ENCODE measurements around the gene TMEM245.

TMEM245 gene

DNA sequence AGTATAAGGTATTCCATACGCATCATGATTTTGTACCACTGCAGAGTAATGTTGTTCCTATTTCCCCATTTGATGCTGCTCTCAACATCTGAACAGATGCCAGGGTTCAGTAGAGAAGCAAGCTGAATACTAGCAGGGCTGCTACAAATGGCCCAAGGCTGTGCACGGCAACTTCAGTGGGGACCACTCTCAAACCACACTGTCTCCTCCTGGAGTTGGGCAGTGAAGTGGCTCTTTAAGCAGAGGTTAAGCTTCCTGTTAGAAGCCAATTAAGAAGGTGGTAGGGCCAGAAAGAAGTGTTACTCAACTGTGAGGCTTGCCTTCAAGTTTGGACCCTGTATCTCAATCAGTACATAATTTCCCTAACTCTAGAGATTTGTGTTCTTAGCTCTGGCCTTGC is 32.0 kb downstream of the TMEM245 start:
- Histone ChIP-seq H3K79me2 (ENCODE audit: control insufficient read depth, low read length) (peaks cover 7% of the 10 kb centered on the region), H3F3A (ENCODE audit: control insufficient read depth, insufficient read depth) (0 out of 2 replicates have a peak, but pooled peaks cover 3% of the 10 kb centered on the region), H3K9me3 (ENCODE audit: control insufficient read depth, insufficient read depth, low read length) (no peaks in the 10 kb centered on the region), H3K27ac (ENCODE audit: low read depth, low read length) (no peak overlapping the region), H3K36me3 (ENCODE audit: control insufficient read depth, low read length) (peaks cover 82% of the 10 kb centered on the region), H3K4me2 (ENCODE audit: low read length) (no peak overlapping the region), H3K4me3 (ENCODE audit: low read length) (no peak overlapping the region), H4K20me1 (ENCODE audit: control insufficient read depth, insufficient read depth, low read depth, low read length) (no peaks in the 10 kb centered on the region; the same call in 1 of the 2 replicates), H3K9me2 (replicated peaks; ENCODE audit: control insufficient read depth, low read length) (no peaks in the 10 kb centered on the region), H3K4me1 (ENCODE audit: control insufficient read depth, low read length) (no peaks in the 10 kb centered on the region), H3K27me3 (ENCODE audit: control insufficient read depth, low read length) (no peaks in the 10 kb centered on the region)
- TF ChIP-seq, protein P1, sequence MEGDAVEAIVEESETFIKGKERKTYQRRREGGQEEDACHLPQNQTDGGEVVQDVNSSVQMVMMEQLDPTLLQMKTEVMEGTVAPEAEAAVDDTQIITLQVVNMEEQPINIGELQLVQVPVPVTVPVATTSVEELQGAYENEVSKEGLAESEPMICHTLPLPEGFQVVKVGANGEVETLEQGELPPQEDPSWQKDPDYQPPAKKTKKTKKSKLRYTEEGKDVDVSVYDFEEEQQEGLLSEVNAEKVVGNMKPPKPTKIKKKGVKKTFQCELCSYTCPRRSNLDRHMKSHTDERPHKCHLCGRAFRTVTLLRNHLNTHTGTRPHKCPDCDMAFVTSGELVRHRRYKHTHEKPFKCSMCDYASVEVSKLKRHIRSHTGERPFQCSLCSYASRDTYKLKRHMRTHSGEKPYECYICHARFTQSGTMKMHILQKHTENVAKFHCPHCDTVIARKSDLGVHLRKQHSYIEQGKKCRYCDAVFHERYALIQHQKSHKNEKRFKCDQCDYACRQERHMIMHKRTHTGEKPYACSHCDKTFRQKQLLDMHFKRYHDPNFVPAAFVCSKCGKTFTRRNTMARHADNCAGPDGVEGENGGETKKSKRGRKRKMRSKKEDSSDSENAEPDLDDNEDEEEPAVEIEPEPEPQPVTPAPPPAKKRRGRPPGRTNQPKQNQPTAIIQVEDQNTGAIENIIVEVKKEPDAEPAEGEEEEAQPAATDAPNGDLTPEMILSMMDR (IDR thresholded peaks at IDR 0.05; ENCODE audit: low read depth, low read length, poor library complexity, severe bottlenecking): no peak
- no peak for TF ChIP-seq EZH2phosphoT487 (IDR thresholded peaks at IDR 0.05; ENCODE audit: borderline replicate concordance, low read length)

DNA sequence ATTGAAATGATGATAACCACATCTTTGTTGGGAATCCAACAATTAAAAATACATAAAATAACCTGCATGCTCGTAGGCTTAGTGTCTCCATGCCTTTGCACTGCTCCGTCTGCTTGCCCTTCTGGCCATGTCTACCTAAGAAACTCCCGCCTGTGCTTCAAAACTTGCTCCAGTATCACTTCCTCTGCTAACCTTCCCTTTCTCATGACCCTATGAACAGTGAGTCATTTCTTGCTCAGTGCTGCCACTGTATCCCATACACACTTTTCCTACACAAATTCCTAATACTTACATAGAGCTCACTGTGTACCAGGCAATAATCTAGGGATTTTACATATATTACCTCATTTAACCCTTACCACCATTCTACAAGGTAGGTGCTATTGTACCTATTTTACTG is 33.5 kb downstream of the TMEM245 start:
- H3F3A ChIP-seq (ENCODE audit: control insufficient read depth, insufficient read depth): 0 out of 2 replicates have a peak, but pooled peaks cover 3% of the 10 kb centered on the region
- H3K27ac ChIP-seq (ENCODE audit: low read depth, low read length): no peak overlapping the region
- no peak for TF ChIP-seq EZH2phosphoT487 (IDR thresholded peaks at IDR 0.05; ENCODE audit: borderline replicate concordance, low read length)
- TF ChIP-seq, protein P1 (IDR thresholded peaks at IDR 0.05; ENCODE audit: low read depth, low read length, poor library complexity, severe bottlenecking): no peak
- H3K4me2 ChIP-seq (ENCODE audit: low read length): no peak overlapping the region
- peaks cover 9% of the 10 kb centered on the region for H3K79me2 ChIP-seq (ENCODE audit: control insufficient read depth, low read length)
- no peaks in the 10 kb centered on the region for H3K9me3 ChIP-seq (ENCODE audit: control insufficient read depth, insufficient read depth, low read length)
- H3K27me3 ChIP-seq (ENCODE audit: control insufficient read depth, low read length): no peaks in the 10 kb centered on the region
- H3K36me3 ChIP-seq (ENCODE audit: control insufficient read depth, low read length): peaks cover 83% of the 10 kb centered on the region
- H3K4me3 ChIP-seq (ENCODE audit: low read length): no peak overlapping the region
- H3K9me2 ChIP-seq (replicated peaks; ENCODE audit: control insufficient read depth, low read length): no peaks in the 10 kb centered on the region
- no peaks in the 10 kb centered on the region; the same call in 1 of the 2 replicates for H4K20me1 ChIP-seq (ENCODE audit: control insufficient read depth, insufficient read depth, low read depth, low read length)
- no peaks in the 10 kb centered on the region for H3K4me1 ChIP-seq (ENCODE audit: control insufficient read depth, low read length)

DNA sequence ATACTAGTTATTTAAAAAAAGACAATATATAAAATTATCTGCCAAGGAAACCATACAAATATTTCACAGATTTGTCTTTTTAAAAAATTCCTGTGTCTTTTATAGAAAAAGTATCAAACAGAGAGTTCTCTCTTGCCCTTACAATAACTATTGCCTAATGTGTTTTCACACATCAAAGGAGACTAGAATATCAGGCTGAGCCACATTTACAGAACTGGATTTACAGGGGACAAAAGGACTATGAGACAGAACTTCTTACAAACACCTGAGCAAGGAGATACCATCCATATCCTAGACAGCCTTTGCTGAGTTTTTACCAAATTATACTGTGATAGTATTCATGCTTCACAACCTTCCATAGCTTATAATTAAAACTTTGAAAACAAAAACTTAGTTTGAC is 34.2 kb downstream of the TMEM245 start:
- Histone ChIP-seq H3K4me1 (ENCODE audit: control insufficient read depth, low read length) (no peaks in the 10 kb centered on the region), H3K4me3 (ENCODE audit: low read length) (no peak overlapping the region), H3K36me3 (ENCODE audit: control insufficient read depth, low read length) (peaks cover 84% of the 10 kb centered on the region)

More for the DNA sequence above, 34.2 kb downstream of the TMEM245 start:
- no peaks in the 10 kb centered on the region; the same call in 1 of the 2 replicates for H4K20me1 ChIP-seq (ENCODE audit: control insufficient read depth, insufficient read depth, low read depth, low read length)
- H3K9me2 ChIP-seq (replicated peaks; ENCODE audit: control insufficient read depth, low read length): no peaks in the 10 kb centered on the region
- TF ChIP-seq, protein P1 (IDR thresholded peaks at IDR 0.05; ENCODE audit: low read depth, low read length, poor library complexity, severe bottlenecking): no peak
- no peak for TF ChIP-seq EZH2phosphoT487 (IDR thresholded peaks at IDR 0.05; ENCODE audit: borderline replicate concordance, low read length)
- H3K9me3 ChIP-seq (ENCODE audit: control insufficient read depth, insufficient read depth, low read length): no peaks in the 10 kb centered on the region
- no peak overlapping the region for H3K4me2 ChIP-seq (ENCODE audit: low read length)
- H3K27ac ChIP-seq (ENCODE audit: low read depth, low read length): no peak overlapping the region
- H3K27me3 ChIP-seq (ENCODE audit: control insufficient read depth, low read length): no peaks in the 10 kb centered on the region
- 0 out of 2 replicates have a peak, but pooled peaks cover 3% of the 10 kb centered on the region for H3F3A ChIP-seq (ENCODE audit: control insufficient read depth, insufficient read depth)
- H3K79me2 ChIP-seq (ENCODE audit: control insufficient read depth, low read length): peaks cover 4% of the 10 kb centered on the region; the same call in 1 of the 2 replicates

All from DOHH2 (cell line).